OCI-M1 (cell line): ENCODE data around the gene USPL1.
"Not testable (repeated sequence)": the region's sequence is repeated elsewhere in the genome, so short reads cannot be mapped to it uniquely, and the experiment has no call there.

Experiments used
- DNase-seq: peaks from one replicate; lab custom pipeline; 2025; lab: John Stamatoyannopoulos, UW

The USPL1 gene

GRCh38 chr13:30617315-30618185 lies at the start of gene USPL1:
Gene USPL1, plus strand, starts transcription at chr13:30617920. Its CDS starts 3,221 bp downstream, at chr13:30621141.
- peak; percentile 96 for DNase-seq

GRCh38 chr13:30569901-30570576 lies 47.7 kb upstream of the USPL1 start:
- peak; percentile 7 for DNase-seq

- DNase-seq = no peak
These were observed 47.0 kb upstream of the USPL1 start for GRCh38 chr13:30570691-30571090.

- peak; percentile 85 for DNase-seq
These were observed 44.9 kb upstream of the USPL1 start for GRCh38 chr13:30572859-30573275.

- peak; percentile 20 for DNase-seq
These were observed 41.2 kb upstream of the USPL1 start for GRCh38 chr13:30576528-30576927.

GRCh38 chr13:30577401-30577852 lies 40.3 kb upstream of the USPL1 start:
- peak; percentile 69 for DNase-seq

GRCh38 chr13:30580852-30581502 lies 36.7 kb upstream of the USPL1 start:
- no peak for DNase-seq

GRCh38 chr13:30581582-30581981 lies 36.1 kb upstream of the USPL1 start:
- DNase-seq = peak; percentile 12

- peak; percentile 0 for DNase-seq
These were observed 33.5 kb upstream of the USPL1 start for GRCh38 chr13:30584051-30584731.

- peak; percentile 83 for DNase-seq
These were observed 31.9 kb upstream of the USPL1 start for GRCh38 chr13:30585748-30586262.

GRCh38 chr13:30587231-30587630 lies 30.5 kb upstream of the USPL1 start:
- DNase-seq = no peak

- DNase-seq = no peak
These were observed 30.0 kb upstream of the USPL1 start for GRCh38 chr13:30587739-30588138.

GRCh38 chr13:30593001-30593400 lies 24.7 kb upstream of the USPL1 start:
- no peak for DNase-seq

- DNase-seq = no peak
These were observed 17.2 kb upstream of the USPL1 start for GRCh38 chr13:30600496-30600895.

- DNase-seq = no peak
These were observed 15.9 kb upstream of the USPL1 start for GRCh38 chr13:30601836-30602235.

GRCh38 chr13:30605052-30605451 lies 12.7 kb upstream of the USPL1 start:
- no peak for DNase-seq

- DNase-seq = not testable (repeated sequence)
These were observed 10.5 kb upstream of the USPL1 start for GRCh38 chr13:30607186-30607585.

- no peak for DNase-seq
These were observed 9.8 kb upstream of the USPL1 start for GRCh38 chr13:30607908-30608307.

GRCh38 chr13:30608364-30608763 lies 9.4 kb upstream of the USPL1 start:
- no peak for DNase-seq

GRCh38 chr13:30610311-30610710 lies 7.4 kb upstream of the USPL1 start:
- DNase-seq = no peak

GRCh38 chr13:30615481-30615865 lies 2.2 kb upstream of the USPL1 start:
- no peak for DNase-seq
